Measurements from ENCODE around the gene DIRAS2.

Gene DIRAS2

GRCh38 chr9:90580576-90580975 is 62.0 kb downstream of the DIRAS2 start:
- no peak for DNase-seq
- H3K9me3 Mint-ChIP-seq = no peaks in the 10 kb centered on the region
- TF ChIP-seq CTCF (IDR thresholded peaks at IDR 0.05) = no peak
- H3K27ac Mint-ChIP-seq = no peak overlapping the region
- no peaks in the 10 kb centered on the region for H3K4me1 Mint-ChIP-seq
- H3K27me3 Mint-ChIP-seq (ENCODE audit: low read depth, poor library complexity) = peaks cover 2% of the 10 kb centered on the region
- H3K4me3 Mint-ChIP-seq = no peak overlapping the region
- no peaks in the 10 kb centered on the region for H3K36me3 Mint-ChIP-seq (ENCODE audit: low read depth)

DNA sequence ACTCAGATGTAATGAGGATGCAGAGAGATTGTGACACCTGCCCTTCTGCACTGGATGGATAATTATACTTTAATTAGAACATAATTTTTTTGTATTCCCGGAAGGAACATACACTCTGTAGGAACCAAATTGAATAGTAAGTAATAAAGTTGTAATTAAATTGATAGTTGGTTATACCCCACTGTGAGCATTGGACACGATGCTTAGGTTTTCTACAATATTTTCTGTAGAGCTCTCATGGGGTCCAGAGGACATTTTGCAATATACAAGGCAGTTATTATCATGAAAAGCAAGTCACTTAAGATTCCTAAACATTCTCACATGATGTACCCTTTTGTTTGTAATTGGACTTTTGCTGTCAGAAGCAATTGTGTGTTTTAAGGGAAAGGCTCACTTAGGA is 63.4 kb downstream of the DIRAS2 start:
- H3K4me1 Mint-ChIP-seq = no peaks in the 10 kb centered on the region
- TF ChIP-seq CTCF (IDR thresholded peaks at IDR 0.05) = no peak
- H3K27me3 Mint-ChIP-seq (ENCODE audit: low read depth, poor library complexity) = peaks cover 2% of the 10 kb centered on the region
- DNase-seq = no peak
- H3K9me3 Mint-ChIP-seq = peaks cover 3% of the 10 kb centered on the region
- H3K27ac Mint-ChIP-seq = no peak overlapping the region
- no peaks in the 10 kb centered on the region for H3K36me3 Mint-ChIP-seq (ENCODE audit: low read depth)
- H3K4me3 Mint-ChIP-seq = no peak overlapping the region

DNA sequence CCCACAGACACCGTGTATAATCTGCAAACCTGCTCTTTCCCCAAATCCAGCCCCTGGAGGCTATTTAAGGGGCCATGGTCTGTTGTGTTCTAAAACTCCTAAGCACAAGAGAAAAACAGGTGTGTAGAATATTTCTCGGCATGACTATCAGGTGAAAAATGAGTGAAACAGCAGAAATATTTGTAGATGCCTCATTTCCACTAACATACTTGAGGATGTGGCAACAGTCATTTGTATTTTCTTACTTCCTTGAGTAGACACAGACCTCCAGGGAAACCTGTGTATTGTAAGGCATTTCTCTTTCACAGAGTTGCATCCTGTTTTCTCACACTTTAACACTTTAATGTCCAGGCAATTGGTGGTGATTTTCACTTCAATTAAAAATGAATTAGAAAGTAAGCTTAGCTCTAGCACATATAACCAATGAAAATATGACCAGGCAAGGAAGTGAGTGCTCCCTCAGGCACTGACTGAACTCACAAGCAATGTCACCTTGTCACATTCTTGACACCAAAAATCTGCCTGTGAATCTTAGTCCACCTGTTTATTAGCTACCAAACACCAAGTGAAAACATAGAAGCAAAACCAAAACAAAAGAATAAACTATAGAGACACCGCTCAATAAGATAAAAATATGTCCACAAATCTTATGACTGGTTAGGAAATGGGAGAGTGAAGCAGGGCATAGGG is 64.4 kb downstream of the DIRAS2 start:
- Mint-ChIP-seq H3K9me3 (peaks cover 6% of the 10 kb centered on the region), H3K27me3 (ENCODE audit: low read depth, poor library complexity) (peaks cover 2% of the 10 kb centered on the region), H3K4me3 (no peak overlapping the region), H3K4me1 (no peaks in the 10 kb centered on the region), H3K27ac (peak overlapping the region; percentile 6), H3K36me3 (ENCODE audit: low read depth) (no peaks in the 10 kb centered on the region)
- TF ChIP-seq CTCF (IDR thresholded peaks at IDR 0.05) = no peak
- no peak for DNase-seq

GRCh38 chr9:90569511-90569910 is 73.1 kb downstream of the DIRAS2 start:
- Mint-ChIP-seq H3K4me1 (no peaks in the 10 kb centered on the region), H3K4me3 (no peak overlapping the region), H3K27ac (no peak overlapping the region), H3K9me3 (peaks cover 2% of the 10 kb centered on the region), H3K36me3 (ENCODE audit: low read depth) (no peaks in the 10 kb centered on the region), H3K27me3 (ENCODE audit: low read depth, poor library complexity) (no peaks in the 10 kb centered on the region)
- TF ChIP-seq CTCF (IDR thresholded peaks at IDR 0.05) = no peak
- DNase-seq = no peak

DNA sequence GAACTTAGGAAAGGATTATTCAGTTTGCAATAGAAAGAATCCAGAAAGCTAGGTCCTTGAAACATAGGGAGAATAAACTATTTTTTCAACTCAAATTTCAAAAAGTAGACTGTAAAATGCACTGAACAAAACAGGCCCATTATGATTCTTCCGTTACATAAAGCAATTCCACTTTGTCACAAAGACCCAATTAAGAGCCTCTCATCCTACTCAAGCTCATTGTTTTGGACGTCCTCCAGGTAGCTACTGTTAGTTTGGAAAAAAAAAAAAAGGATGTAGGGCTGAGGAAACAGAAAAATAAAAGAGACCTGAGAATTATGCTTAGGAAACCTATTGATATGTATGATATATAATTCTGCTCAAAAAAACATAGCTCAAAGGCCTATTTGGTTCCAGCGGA is 74.0 kb downstream of the DIRAS2 start:
- Mint-ChIP-seq H3K4me1 (no peaks in the 10 kb centered on the region), H3K27ac (no peak overlapping the region), H3K4me3 (no peak overlapping the region), H3K27me3 (ENCODE audit: low read depth, poor library complexity) (no peaks in the 10 kb centered on the region), H3K9me3 (peaks cover 1% of the 10 kb centered on the region), H3K36me3 (ENCODE audit: low read depth) (no peaks in the 10 kb centered on the region)
- no peak for DNase-seq
- no peak for TF ChIP-seq CTCF (IDR thresholded peaks at IDR 0.05)

DNA sequence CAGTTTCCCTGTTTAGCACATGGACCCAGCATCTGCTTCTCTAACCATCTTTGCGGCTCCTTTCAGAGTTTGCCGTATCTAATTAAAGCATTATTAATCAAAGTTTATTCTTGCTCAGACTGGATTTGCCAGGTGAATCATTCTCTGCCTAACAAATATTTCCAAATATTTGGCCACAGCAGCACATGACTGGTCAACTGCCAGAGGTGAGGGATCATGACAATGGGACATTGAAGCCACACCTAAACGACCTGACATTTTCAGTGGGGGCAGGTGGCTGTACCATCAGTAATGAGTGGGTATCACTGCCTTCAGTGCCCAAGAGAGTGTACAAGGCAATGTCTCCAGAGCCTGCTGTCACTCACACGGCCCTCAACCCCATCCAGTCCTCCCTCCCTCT is 80.4 kb downstream of the DIRAS2 start:
- TF ChIP-seq CTCF (IDR thresholded peaks at IDR 0.05) = no peak
- no peaks in the 10 kb centered on the region for H3K36me3 Mint-ChIP-seq (ENCODE audit: low read depth)
- no peaks in the 10 kb centered on the region for H3K27me3 Mint-ChIP-seq (ENCODE audit: low read depth, poor library complexity)
- DNase-seq = no peak
- H3K4me3 Mint-ChIP-seq = no peak overlapping the region
- H3K4me1 Mint-ChIP-seq = no peaks in the 10 kb centered on the region
- H3K9me3 Mint-ChIP-seq = no peaks in the 10 kb centered on the region
- no peak overlapping the region for H3K27ac Mint-ChIP-seq
